A549 (cell line): ENCODE measurements around the gene INPP4B. TPM values are rescaled to one million over a fixed set of nuclear protein-coding genes. Genes with fewer than 3 reads are reported as not detected.

Experiments used
- ATAC-seq, 2 experiments: fragments of 200-7000 bp in 1 of 2; fragments of >200 bp in 1 of 2; cut with Nextera tagmentation in 1 of 2; cut with Tn5 transposase in 1 of 2; 3 replicates each; pipeline versions ENCODE4 v1.8.0 to v1.9.1; 2018 to 2020; ENCODE audit warnings: mild to moderate bottlenecking in 1 of 2, moderate library complexity in 1 of 2
- CTCF ChIA-PET: fragments of 300-600 bp; sonication (Branson Sonifier 250); formaldehyde crosslinking; extraction: SDS; loops from one replicate; lab custom pipeline; 2021; ENCODE audit warnings: antibody characterized with exemption, inconsistent platforms; lab: Yijun Ruan, JAX
- POLR2A ChIA-PET: fragments of 350-600 bp; formaldehyde crosslinking; extraction: SDS; loops from one replicate; lab custom pipeline; 2021; ENCODE audit warnings: antibody characterized with exemption, inconsistent platforms; lab: Yijun Ruan, JAX
- DNase-seq, 2 experiments: peaks; one replicate each; pipeline versions ENCODE4 v3.0.0 to v3.0.0-alpha.2; 2011 to 2016; ENCODE audit warnings: low read depth in 1 of 2, low spot score in 1 of 2
- FAIRE-seq: peaks from 2 replicates; lab custom pipeline; 2011; peaks lifted over from hg19 to GRCh38; lab: Jason Lieb, UNC
- H3K27ac ChIP-seq, 2 experiments: fragments of >200 bp; sonication (Bioruptor Twin); formaldehyde crosslinking; 3 replicates each; pipeline ENCODE4 v1.5.1; 2016 to 2017
- H3K4me1 ChIP-seq: fragments of >200 bp; sonication (Bioruptor Twin); formaldehyde crosslinking; 3 replicates; pipeline ENCODE4 v1.6.1; 2016
- H3K4me2 ChIP-seq: fragments of >200 bp; sonication (Bioruptor Twin); formaldehyde crosslinking; 3 replicates; pipeline ENCODE4 v1.6.1; 2016
- H3K4me3 ChIP-seq: fragments of >200 bp; sonication (Bioruptor Twin); formaldehyde crosslinking; 3 replicates; pipeline ENCODE4 v1.5.1; 2016
- H3K9me3 ChIP-seq: fragments of >200 bp; sonication (Bioruptor Twin); formaldehyde crosslinking; 3 replicates; pipeline ENCODE4 v1.6.1; 2016
- CEBPB ChIP-seq, 2 experiments: fragments of >200 bp in 1 of 2; sonication (Bioruptor Twin) in 1 of 2; formaldehyde crosslinking in 1 of 2; IDR thresholded peaks; 2 replicates each; pipeline ENCODE4 v1.6.1; 2012 to 2016
- CHD4 ChIP-seq: fragments of 200-600 bp; sonication (generic); IDR thresholded peaks from 2 replicates; pipeline ENCODE4 v1.6.1; 2016; ENCODE audit warnings: antibody characterized with exemption, mild to moderate bottlenecking, borderline replicate concordance
- EHMT2 ChIP-seq: fragments of 200-600 bp; sonication (generic); IDR thresholded peaks from 2 replicates; pipeline ENCODE4 v1.6.1; 2016; ENCODE audit warnings: antibody characterized with exemption, low read depth, mild to moderate bottlenecking, moderate library complexity
- EP300 ChIP-seq, 2 experiments: fragments of >200 bp; sonication (Bioruptor Twin); formaldehyde crosslinking; IDR thresholded peaks; 2 replicates in 1 of 2; 3 replicates in 1 of 2; pipeline ENCODE4 v1.6.1; 2016 to 2017
- FOSL2 ChIP-seq, 2 experiments: fragments of 450-650 bp in 1 of 2; fragments of >200 bp in 1 of 2; sonication (Bioruptor Twin) in 1 of 2; formaldehyde crosslinking; IDR thresholded peaks; 2 replicates each; pipeline versions ENCODE4 v1.5.0 to v1.6.1; 2016 to 2020; ENCODE audit warnings: mild to moderate bottlenecking in 1 of 2, moderate library complexity in 1 of 2
- HOXA7 ChIP-seq: fragments of 250-450 bp; sonication (Bioruptor Pico); IDR thresholded peaks from 2 replicates; pipeline ENCODE4 v1.5.0; 2020; ENCODE audit warnings: mild to moderate bottlenecking, moderate library complexity
- JUNB ChIP-seq: fragments of >200 bp; sonication (Bioruptor Twin); formaldehyde crosslinking; IDR thresholded peaks from 2 replicates; pipeline ENCODE4 v1.6.1; 2016
- MAFK ChIP-seq: fragments of 450-650 bp; IDR thresholded peaks from 2 replicates; pipeline ENCODE4 v1.6.1; 2014; ENCODE audit not compliant: partially characterized antibody
- POLR2AphosphoS2 ChIP-seq: conservative IDR thresholded peaks from 2 replicates; pipeline ENCODE4 v1.6.1; 2012; ENCODE audit warnings: low read length, improper control_type of control experiment, inconsistent platforms
- RNF2 ChIP-seq: fragments of 200-600 bp; sonication (generic); IDR thresholded peaks from 2 replicates; pipeline ENCODE4 v1.6.1; 2016; ENCODE audit warnings: low read depth, mild to moderate bottlenecking, antibody characterized with exemption, moderate library complexity, borderline replicate concordance
- TP53 ChIP-seq: fragments of 250-450 bp; sonication (Bioruptor Pico); IDR thresholded peaks from 2 replicates; pipeline ENCODE4 v1.5.0; 2021; ENCODE audit warnings: mild to moderate bottlenecking, moderate library complexity
- ZC3H11A ChIP-seq: fragments of 450-650 bp; IDR thresholded peaks from 2 replicates; pipeline ENCODE4 v1.6.1; 2014; ENCODE audit warnings: antibody characterized with exemption, mild to moderate bottlenecking
- ZFP36 ChIP-seq: fragments of 450-650 bp; IDR thresholded peaks from 2 replicates; pipeline ENCODE4 v1.6.1; 2014; ENCODE audit warnings: borderline replicate concordance; ENCODE audit not compliant: partially characterized antibody
- ZNF302 ChIP-seq: fragments of 250-450 bp; sonication (Bioruptor Pico); IDR thresholded peaks from 2 replicates; pipeline ENCODE4 v1.9.0; 2021; ENCODE audit warnings: inconsistent platforms, mild to moderate bottlenecking, moderate library complexity
- WGBS: methylation state at CpG from one replicate; pipeline ENCODE4 v1.1.6; 2017; ENCODE audit errors: missing lambda C conversion rate; 5-methylcytosine and 5-hydroxymethylcytosine counted together
- polyA plus RNA-seq, 4 experiments: library from polyadenylated mRNA; depleted of rRNA in 3 of 4; stranded (reverse); fragments of >200 nt; fragmentation: RNase III in 1 of 4; extraction: RNeasy Plus Mini Kit Qiagen cat#74134 plus additional on column Dnase treatment in 1 of 4; gene quantifications; 2 replicates in 3 of 4; 3 replicates in 1 of 4; pipeline ENCODE4 v1.2.3, GENCODE V29; 2011 to 2017
- TF ChIP-seq, protein P1 (sequence below): fragments of 250-450 bp; sonication (Bioruptor Pico); IDR thresholded peaks from 2 replicates; pipeline ENCODE4 v1.5.0; 2020; ENCODE audit warnings: low read depth, mild to moderate bottlenecking, moderate library complexity
- TF ChIP-seq, protein P2 (sequence below): fragments of >200 bp; sonication (Bioruptor Twin); formaldehyde crosslinking; IDR thresholded peaks from 2 replicates; pipeline ENCODE4 v1.6.1; 2016
- TF ChIP-seq, protein P3 (sequence below): fragments of 450-650 bp; IDR thresholded peaks from 2 replicates; pipeline ENCODE4 v1.6.1; 2014; ENCODE audit warnings: antibody characterized with exemption

Gene INPP4B
- polyA plus RNA-seq, 2 of the 4 experiments (the other 2 are of a cell fraction): 7.2 to 14.9 TPM

DNA sequence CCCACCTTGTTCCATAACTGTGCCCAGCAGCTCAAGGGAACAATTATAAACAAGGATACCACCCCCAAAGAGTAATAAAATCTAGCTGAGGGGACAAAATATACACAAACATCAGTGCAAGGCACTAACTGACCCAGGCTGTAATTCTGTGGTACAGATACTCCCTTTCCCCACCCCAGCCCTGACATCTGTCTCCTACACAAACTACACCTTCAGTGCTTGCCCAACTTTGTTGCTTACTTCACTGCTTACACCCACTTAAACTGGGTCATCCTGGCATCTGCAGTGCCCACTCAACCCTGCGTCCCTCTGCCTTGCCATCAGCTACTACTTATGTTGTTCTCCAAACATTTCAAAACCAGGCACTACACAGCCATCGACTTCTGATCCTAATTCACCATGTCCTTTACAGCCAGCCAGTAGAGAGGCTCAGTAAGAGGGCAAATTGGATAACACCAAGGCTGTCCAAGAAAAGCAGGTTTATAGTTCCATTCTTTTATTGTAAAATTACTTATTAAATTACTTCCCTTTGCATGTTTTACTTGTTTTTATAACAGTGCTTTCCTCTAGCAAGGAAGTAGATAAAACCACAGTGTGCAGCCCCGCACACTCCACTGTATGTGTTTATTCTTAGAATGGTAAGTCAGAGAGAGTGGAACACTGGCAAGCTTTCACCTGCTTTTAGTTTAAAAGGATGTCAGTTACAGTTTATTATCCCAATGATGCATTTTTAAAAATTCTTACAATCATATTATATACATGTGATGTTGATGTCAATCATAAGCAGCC, 149.6 kb downstream of the INPP4B start (continued):
- TF ChIP-seq, protein P1, sequence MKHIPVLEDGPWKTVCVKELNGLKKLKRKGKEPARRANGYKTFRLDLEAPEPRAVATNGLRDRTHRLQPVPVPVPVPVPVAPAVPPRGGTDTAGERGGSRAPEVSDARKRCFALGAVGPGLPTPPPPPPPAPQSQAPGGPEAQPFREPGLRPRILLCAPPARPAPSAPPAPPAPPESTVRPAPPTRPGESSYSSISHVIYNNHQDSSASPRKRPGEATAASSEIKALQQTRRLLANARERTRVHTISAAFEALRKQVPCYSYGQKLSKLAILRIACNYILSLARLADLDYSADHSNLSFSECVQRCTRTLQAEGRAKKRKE: no peak
- TF ChIP-seq HOXA7 (no peak), FOSL2 (IDR thresholded peaks at IDR 0.05) (no peak), FOSL2 (CRISPR knock-in tag; IDR thresholded peaks at IDR 0.05) (no peak), TP53 (no peak)
- TF ChIP-seq, protein P2, sequence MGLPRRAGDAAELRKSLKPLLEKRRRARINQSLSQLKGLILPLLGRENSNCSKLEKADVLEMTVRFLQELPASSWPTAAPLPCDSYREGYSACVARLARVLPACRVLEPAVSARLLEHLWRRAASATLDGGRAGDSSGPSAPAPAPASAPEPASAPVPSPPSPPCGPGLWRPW: no peak

DNA sequence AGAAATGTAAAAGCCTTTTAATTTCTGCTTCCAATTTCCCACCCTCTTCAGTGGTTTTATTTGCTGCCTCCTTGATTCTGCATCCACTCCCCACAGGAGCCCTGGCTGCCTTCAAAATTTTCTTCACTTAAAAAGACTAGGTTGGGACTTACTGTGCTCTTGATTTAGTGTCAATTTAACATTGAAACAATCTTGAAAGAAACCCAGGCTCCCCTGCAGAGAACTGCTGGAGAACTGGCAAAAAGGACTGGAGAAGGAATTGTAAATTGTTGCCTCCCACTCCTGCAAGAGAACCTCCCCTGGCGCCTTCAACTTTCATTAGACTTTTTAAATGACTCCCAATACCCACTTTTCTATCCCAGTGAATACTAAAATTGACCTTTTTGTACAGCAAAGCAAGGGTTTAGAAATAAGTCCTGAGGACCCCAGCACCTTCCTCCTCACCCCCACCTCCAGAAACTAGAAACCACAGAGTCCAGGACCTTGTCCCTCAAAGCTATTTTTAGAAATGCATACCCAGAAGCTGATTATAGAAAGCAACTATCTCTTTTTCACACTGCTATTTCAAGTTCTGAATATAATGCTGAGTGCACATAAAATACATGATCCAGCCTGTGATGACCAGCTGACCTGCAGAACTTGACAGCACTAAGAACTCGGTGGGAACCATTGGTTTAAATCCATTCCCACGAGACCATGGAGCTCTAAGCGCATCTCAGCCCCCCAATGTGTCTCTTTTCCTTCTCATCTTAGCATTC, 155.5 kb downstream of the INPP4B start:
- TF ChIP-seq MAFK (peak; percentile 65), POLR2AphosphoS2 (no peak)
- 82% methylated on average over 4 of the region's 4 CpGs for WGBS
- Histone ChIP-seq H3K27ac (no peak overlapping the region), H3K4me2 (no peak overlapping the region), H3K4me1 (no peaks in the 10 kb centered on the region), H3K9me3 (no peaks in the 10 kb centered on the region), H3K4me3 (no peak overlapping the region)
- ATAC-seq (no peak), FAIRE-seq (no peak), DNase-seq (no peak)
- CTCF ChIA-PET: interaction anchor here (0.6 kb wide), 1 partner anchor 66 kb away, joined by 3 read pairs; no protein-coding TSS in a partner anchor
- POLR2A ChIA-PET: no interaction called here

DNA sequence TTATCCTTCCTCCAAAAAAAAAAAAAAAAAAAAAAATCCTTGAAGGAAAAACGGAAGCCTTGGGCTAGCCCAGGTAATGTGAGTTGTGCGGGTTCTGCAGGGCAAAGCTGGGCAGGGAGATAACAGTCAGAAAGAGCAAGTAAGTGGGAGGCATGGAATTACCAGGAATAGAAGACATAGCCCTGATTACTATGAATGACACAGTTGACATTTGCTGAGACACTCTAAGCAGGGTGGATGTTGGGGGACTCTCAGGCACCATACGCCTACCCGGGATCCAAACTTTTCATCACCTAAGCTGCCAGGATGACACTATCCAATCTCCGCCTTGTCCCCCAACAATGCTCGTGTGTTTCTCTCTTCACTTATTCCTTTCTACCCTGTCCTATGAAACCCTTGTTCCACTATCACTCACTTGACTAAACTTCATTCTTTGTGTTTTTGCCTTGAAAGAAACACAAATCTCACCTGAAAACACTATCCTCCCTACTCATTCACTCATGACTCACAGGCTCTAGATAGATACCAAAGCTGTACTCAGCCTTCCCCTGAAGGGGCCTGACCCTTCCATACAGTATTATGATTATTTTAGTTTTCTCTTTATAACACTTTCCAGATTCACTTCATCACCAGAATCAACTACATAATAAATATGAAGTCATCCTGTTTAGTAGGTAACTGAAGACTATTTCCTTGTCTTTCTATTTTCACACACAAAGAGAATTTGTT, 158.4 kb downstream of the INPP4B start:
- DNase-seq (no peak), FAIRE-seq (no peak), ATAC-seq (no peak)
- ChIA-PET POLR2A (no interaction called here), CTCF (no interaction called here)
- TF ChIP-seq, protein P1: no peak
- TF ChIP-seq EP300 (IDR thresholded peaks at IDR 0.05) (no peak), RNF2 (no peak), ZFP36 (no peak), CEBPB (IDR thresholded peaks at IDR 0.05) (no peak), TP53 (no peak), CHD4 (no peak), ZNF302 (CRISPR knock-in tag) (no peak), EHMT2 (no peak), ZC3H11A (no peak), JUNB (no peak)
- TF ChIP-seq, protein P3, sequence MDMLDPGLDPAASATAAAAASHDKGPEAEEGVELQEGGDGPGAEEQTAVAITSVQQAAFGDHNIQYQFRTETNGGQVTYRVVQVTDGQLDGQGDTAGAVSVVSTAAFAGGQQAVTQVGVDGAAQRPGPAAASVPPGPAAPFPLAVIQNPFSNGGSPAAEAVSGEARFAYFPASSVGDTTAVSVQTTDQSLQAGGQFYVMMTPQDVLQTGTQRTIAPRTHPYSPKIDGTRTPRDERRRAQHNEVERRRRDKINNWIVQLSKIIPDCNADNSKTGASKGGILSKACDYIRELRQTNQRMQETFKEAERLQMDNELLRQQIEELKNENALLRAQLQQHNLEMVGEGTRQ: no peak
- Histone ChIP-seq H3K9me3 (no peaks in the 10 kb centered on the region), H3K4me2 (no peak overlapping the region), H3K4me3 (no peak overlapping the region), H3K27ac (no peak overlapping the region), H3K4me1 (no peaks in the 10 kb centered on the region)
- WGBS: 82% methylated on average over 6 of the region's 6 CpGs
